Motor neuron (in vitro differentiated cells): ENCODE measurements around the gene DDAH1. TPM values are rescaled to one million over a fixed set of nuclear protein-coding genes. Genes with fewer than 3 reads are reported as not detected.
A peak's percentile ranks its signal among the peaks of the same experiment; 100 is the strongest.

Source experiments
- ATAC-seq, 8 experiments: fragments of 200-7000 bp; cut with Tn5 transposase; replicated peaks in 6 of 8; 2 replicates each; pipeline ENCODE4 v1.8.0; 2021; ENCODE audit warnings: mild to moderate bottlenecking in 8 of 8, moderate library complexity in 8 of 8
- H3K27ac ChIP-seq, 2 donors: fragments of 250-450 bp; sonication (Bioruptor Pico); 2 replicates each; pipeline ENCODE4 v1.9.0; 2021; ENCODE audit warnings: antibody characterized with exemption in 2 of 2, mild to moderate bottlenecking in 2 of 2, moderate library complexity in 1 of 2
- H3K4me1 ChIP-seq, 2 donors: fragments of 250-450 bp; sonication (Bioruptor Pico); replicated peaks in 1 of 2; 2 replicates each; pipeline ENCODE4 v1.6.1; 2021; ENCODE audit warnings: antibody characterized with exemption in 2 of 2, mild to moderate bottlenecking in 2 of 2, moderate library complexity in 1 of 2
- H3K4me3 ChIP-seq, 5 donors: fragments of 250-450 bp; sonication (Bioruptor Pico); 2 replicates each; pipeline ENCODE4 v1.9.0; 2021; ENCODE audit warnings: antibody characterized with exemption in 5 of 5, mild to moderate bottlenecking in 5 of 5, moderate library complexity in 4 of 5
- WGBS, 10 experiments: fragments of 450-650 bp; shearing (Covaris generic); methylation state at CpG; one replicate each; pipeline ENCODE4 v1.0.0; 2022; 5-methylcytosine and 5-hydroxymethylcytosine counted together
- in situ Hi-C, 9 experiments: fragments of 400-800 bp; cut with MboI; loops; one replicate each; pipeline ENCODE4 v1.15.0; 2021; ENCODE audit warnings: low sequenced_read_pairs in 9 of 9, low pct_unique_long_range_greater_than_20kb in 2 of 9; ENCODE audit not compliant: unreplicated experiment in 9 of 9
- total RNA-seq, 8 experiments: library from RNA; unstranded; fragments of 300-600 nt; gene quantifications; 2 replicates each; pipeline versions ENCODE4 v1.2.3 to v1.2.4, GENCODE V29; 2022

Gene DDAH1
- total RNA-seq, 8 experiments from 2014 or later = 4.4 to 75.0 (median 20.0) TPM

- Histone ChIP-seq H3K4me3 (no peak overlapping the region), H3K4me1 (no peaks in the 10 kb centered on the region), H3K27ac (no peak overlapping the region)
- WGBS, 10 experiments = 77 to 100% (median 90%) methylated on average over 1 of the region's 1 CpG
- in situ Hi-C loops = no loop called here
- ATAC-seq = no peak
Observed at GRCh38 chr1:85421179-85421578, 43.8 kb downstream of the DDAH1 start.

DNA sequence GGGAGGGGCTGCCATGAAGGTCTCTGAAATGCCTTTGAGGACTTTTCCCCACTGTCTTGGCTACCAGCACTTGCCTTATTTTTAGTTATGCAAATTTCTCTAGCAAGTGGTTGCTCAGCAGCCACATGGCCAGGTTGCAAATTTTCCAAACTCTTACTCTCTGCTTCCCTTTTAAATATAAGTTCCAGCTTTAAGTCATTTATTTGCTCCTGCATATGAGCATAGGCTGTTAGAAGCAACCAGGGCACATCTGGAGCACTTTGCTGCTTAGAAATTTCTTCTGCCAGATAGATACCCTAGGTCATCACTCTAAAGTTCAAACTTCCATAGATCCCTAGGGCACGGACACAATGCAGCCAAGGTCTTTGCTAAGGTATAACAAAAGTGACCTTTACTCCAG lies 44.8 kb downstream of the DDAH1 start:
- no peaks in the 10 kb centered on the region for H3K4me1 ChIP-seq
- WGBS, 10 experiments = 9 to 73% (median 50%) methylated on average over 1 of the region's 1 CpG; no CpG with 5 or more reads in 3 of the 10 experiments
- peak in 1 of 8 experiments; percentile 41 for ATAC-seq
- H3K4me3 ChIP-seq = no peak overlapping the region
- in situ Hi-C loops = no loop called here
- no peak overlapping the region for H3K27ac ChIP-seq

DNA sequence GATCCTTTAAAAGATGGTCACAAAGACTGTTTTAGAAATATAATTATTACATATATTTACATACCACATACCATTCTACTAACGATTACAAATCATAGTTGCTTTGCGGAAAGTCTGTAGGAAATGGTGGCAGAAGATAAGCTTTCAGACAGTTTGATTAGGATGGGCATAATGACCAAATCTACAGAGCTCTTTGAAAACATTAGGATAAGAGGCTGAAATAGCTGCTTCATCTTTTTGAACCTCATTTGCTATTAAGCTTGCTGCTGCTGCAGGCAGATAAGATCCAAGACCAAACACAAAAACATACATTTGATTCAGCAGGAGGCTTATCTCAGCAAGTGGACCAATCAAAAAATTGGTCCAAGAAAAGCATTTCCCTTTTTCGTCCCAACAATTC lies 47.1 kb downstream of the DDAH1 start:
- Histone ChIP-seq H3K27ac (no peak overlapping the region), H3K4me3 (no peak overlapping the region), H3K4me1 (no peaks in the 10 kb centered on the region)
- ATAC-seq = no peak
- in situ Hi-C loops = no loop called here
- WGBS, 10 experiments = 69 to 100% (median 95%) methylated on average over 1 to 3 of the region's 3 CpGs

- 40 to 100% (median 66%) methylated on average over 1 to 5 of the region's 5 CpGs; no CpG with 5 or more reads in 3 of the 10 experiments for WGBS, 10 experiments
- Histone ChIP-seq H3K27ac (no peak overlapping the region), H3K4me1 (no peaks in the 10 kb centered on the region), H3K4me3 (no peak overlapping the region)
- in situ Hi-C loops = no loop called here
- no peak for ATAC-seq
Observed at GRCh38 chr1:85417017-85417416, 47.9 kb downstream of the DDAH1 start.

- in situ Hi-C loops = no loop called here
- H3K4me1 ChIP-seq = no peaks in the 10 kb centered on the region
- H3K4me3 ChIP-seq = no peak overlapping the region
- 78 to 100% (median 100%) methylated on average over 1 of the region's 1 CpG; no CpG with 5 or more reads in 3 of the 10 experiments for WGBS, 10 experiments
- ATAC-seq = no peak
- H3K27ac ChIP-seq = no peak overlapping the region
Observed at GRCh38 chr1:85413169-85413568, 51.8 kb downstream of the DDAH1 start.

DNA sequence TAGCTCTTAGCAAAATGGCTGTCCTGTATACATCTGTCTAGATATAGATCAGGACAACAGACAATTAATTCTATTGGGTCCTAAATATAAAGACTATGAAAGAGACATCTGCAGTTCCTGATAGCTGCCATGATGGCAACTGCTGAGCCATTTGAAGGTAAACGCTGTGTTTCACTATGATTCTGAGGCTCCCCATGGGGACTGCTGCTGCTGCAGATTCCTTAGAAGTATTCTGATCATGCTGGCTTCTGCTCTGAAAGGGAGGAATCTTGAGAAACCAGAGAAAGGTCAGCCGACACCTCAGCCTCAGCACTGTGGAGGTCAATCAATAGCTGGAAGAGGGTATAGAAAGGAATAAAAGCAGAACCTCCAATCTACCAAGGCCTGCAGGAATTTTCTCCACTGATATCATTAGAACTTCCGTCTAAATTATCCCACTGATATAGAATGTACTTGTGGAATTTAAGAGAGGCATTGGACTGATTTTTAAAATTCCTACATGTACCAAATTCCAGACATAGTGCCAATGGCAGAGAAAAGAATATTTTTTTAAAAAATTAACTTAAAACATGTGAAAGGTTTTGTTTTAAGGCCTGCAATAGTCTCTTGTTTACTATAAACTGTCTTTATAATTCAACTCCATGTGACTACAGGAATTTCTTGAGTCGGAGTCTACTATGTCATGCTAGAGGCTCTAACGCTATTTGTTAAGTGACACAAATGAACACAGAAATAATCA lies 53.2 kb downstream of the DDAH1 start:
- in situ Hi-C loops = no loop called here
- WGBS, 10 experiments = 45 to 100% (median 82%) methylated on average over 2 to 5 of the region's 5 CpGs
- ATAC-seq = no peak
- H3K4me1 ChIP-seq = peaks cover 0 to 8% of the 10 kb centered on the region in 2 donors
- no peak overlapping the region for H3K4me3 ChIP-seq
- no peak overlapping the region for H3K27ac ChIP-seq

GRCh38 chr1:85409516-85409915 lies 55.4 kb downstream of the DDAH1 start:
- WGBS, 10 experiments = 83 to 100% (median 90%) methylated on average over 2 to 3 of the region's 3 CpGs; no CpG with 5 or more reads in 3 of the 10 experiments
- ATAC-seq = no peak
- in situ Hi-C loops = no loop called here
- Histone ChIP-seq H3K27ac (no peak overlapping the region), H3K4me1 (peaks cover 0 to 8% of the 10 kb centered on the region in 2 donors), H3K4me3 (no peak overlapping the region)

DNA sequence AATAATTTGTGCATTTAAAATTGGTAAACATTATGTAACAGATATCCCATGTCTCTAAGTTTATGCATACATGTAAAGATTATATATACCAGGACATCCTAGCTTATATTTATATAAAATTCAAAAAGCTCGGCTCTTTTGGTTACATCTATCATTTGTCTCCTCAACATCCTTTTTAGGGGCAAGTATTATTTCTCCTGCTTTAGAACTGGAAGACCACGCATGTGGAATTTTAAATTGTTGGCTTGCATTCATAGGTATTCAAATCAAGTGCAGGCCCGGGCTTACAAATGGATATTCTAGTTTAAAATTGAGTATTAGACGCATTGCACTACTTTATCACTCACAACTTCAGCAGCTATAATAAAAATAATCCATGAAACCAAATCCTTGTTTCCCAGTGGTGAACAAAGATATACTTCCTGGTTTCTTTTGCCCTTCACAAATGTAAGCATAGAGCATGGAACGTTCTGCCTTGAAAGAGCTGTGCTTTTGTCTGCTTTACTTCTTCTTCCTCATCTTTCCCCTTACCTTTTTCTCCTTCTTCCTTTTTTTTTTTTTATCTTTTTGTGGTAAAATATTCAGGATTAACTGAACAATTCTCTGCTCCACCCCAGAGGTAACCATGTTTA lies 57.1 kb downstream of the DDAH1 start:
- WGBS, 10 experiments = 32 to 85% (median 76%) methylated on average over 2 to 5 of the region's 5 CpGs
- H3K4me1 ChIP-seq = peaks cover 0 to 8% of the 10 kb centered on the region in 2 donors
- ATAC-seq = no peak
- H3K4me3 ChIP-seq = no peak overlapping the region
- H3K27ac ChIP-seq = no peak overlapping the region
- in situ Hi-C loops = no loop called here

GRCh38 chr1:85406887-85407533 lies 57.9 kb downstream of the DDAH1 start:
- ATAC-seq = peak; percentile 64 to 100 (median 78)
- Histone ChIP-seq H3K27ac (no peak overlapping the region), H3K4me1 (peaks cover 0 to 8% of the 10 kb centered on the region in 2 donors), H3K4me3 (no peak overlapping the region)
- 0 to 71% (median 36%) methylated on average over 2 to 3 of the region's 3 CpGs; no CpG with 5 or more reads in 1 of the 10 experiments for WGBS, 10 experiments
- in situ Hi-C loops = no loop called here

- H3K27ac ChIP-seq = no peak overlapping the region
- peaks cover 0 to 8% of the 10 kb centered on the region in 2 donors for H3K4me1 ChIP-seq
- in situ Hi-C loops = no loop called here
- no peak overlapping the region for H3K4me3 ChIP-seq
- 43 to 100% (median 78%) methylated on average over 1 of the region's 1 CpG; no CpG with 5 or more reads in 2 of the 10 experiments for WGBS, 10 experiments
- ATAC-seq = no peak
Observed at GRCh38 chr1:85406081-85406480, 58.9 kb downstream of the DDAH1 start.

DNA sequence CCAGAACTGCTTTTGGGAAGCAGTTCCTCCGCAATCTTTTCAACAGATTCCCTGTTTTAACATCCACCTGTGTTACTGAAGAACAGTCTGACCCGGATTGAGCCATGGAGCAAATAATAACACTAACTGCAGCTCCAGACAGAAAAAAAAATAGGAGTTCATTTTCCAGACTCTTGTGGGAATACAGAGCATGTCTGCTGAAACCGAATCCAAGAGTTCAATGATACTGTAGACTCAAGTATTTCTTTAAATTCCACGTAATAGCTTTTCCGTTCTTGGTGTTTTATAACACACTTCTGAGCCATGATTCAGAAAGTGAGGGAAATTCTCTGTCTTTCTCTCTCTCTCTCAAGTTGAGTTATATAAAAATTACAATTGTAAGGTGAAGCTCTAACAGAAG lies 60.6 kb downstream of the DDAH1 start:
- Histone ChIP-seq H3K27ac (no peak overlapping the region), H3K4me3 (no peak overlapping the region), H3K4me1 (peaks cover 0 to 8% of the 10 kb centered on the region in 2 donors)
- ATAC-seq = no peak
- in situ Hi-C loops = no loop called here
- 69 to 97% (median 90%) methylated on average over 2 to 5 of the region's 5 CpGs; no CpG with 5 or more reads in 1 of the 10 experiments for WGBS, 10 experiments

DNA sequence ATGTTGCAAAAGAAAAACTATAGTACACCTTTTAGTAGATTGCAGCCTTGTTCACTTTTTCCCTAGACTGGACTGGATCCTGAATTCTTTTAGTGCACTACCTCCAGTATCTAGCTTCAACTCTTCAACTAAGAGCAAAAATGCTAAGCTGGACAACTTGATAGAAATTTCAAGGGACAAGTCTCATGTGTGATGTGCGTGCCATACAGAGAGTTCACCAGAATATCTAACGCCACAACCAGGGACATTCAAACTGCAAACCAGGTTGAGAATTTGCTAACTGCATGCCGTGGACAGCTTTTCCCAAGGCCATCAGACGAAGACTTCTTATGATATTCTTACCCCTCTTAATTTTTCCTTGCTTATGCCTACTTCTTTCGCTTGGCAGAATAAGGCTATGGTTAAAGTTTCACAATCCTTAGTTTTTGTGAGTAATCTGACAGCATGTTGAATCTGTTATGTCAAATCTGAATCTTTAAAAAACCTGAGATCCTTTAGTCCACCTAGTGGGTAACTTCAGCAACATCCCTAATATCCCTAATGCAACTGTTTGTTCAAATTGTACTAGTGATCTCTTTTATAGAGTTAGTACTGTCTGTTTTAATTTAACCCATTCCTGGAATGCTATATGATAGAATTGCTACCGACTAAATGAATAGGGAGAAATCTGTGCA lies 66.4 kb downstream of the DDAH1 start:
- H3K4me3 ChIP-seq = no peak overlapping the region
- ATAC-seq = peak in 2 of 8 experiments; percentile 55 to 75
- 9 to 98% (median 82%) methylated on average over 1 to 6 of the region's 6 CpGs for WGBS, 10 experiments
- no peaks in the 10 kb centered on the region for H3K4me1 ChIP-seq
- in situ Hi-C loops = no loop called here
- no peak overlapping the region for H3K27ac ChIP-seq

GRCh38 chr1:85397490-85398032 lies 67.4 kb downstream of the DDAH1 start:
- no peak for ATAC-seq
- 41 to 82% (median 68%) methylated on average over 2 to 4 of the region's 4 CpGs for WGBS, 10 experiments
- Histone ChIP-seq H3K4me1 (peaks cover 0 to 3% of the 10 kb centered on the region in 2 donors), H3K27ac (no peak overlapping the region), H3K4me3 (no peak overlapping the region)
- in situ Hi-C loops = no loop called here
